ENCODE results near the gene CDH4. TPM values are rescaled to one million over a fixed set of nuclear protein-coding genes. Genes with fewer than 3 reads are reported as not detected.

Gene CDH4
- total RNA-seq, 1 donor from 2014 or later, result 3.2 TPM

- H3K36me3 Mint-ChIP-seq (ENCODE audit: low read depth, unreplicated experiment), result peaks cover 3% of the 10 kb centered on the region
- no peak overlapping the region for H3K27ac Mint-ChIP-seq (ENCODE audit: unreplicated experiment)
- H3K4me1 ChIP-seq (ENCODE audit: insufficient read depth, low read length), result peaks cover 15% of the 10 kb centered on the region
- H2AFZ ChIP-seq (ENCODE audit: low read depth, low read length), result no peak overlapping the region
- no peak for DNase-seq (ENCODE audit: low read depth)
- no peak overlapping the region for H3K4me3 ChIP-seq (ENCODE audit: insufficient read depth, low read depth, low read length)
- peaks cover 3% of the 10 kb centered on the region for H3K27me3 Mint-ChIP-seq (ENCODE audit: low read depth, unreplicated experiment)
- TF ChIP-seq CTCF (IDR thresholded peaks at IDR 0.05; ENCODE audit: insufficient read depth, low read depth, low read length) (no peak), EZH2 (IDR thresholded peaks at IDR 0.05; ENCODE audit: insufficient read depth, low read length) (no peak)
- H3K9me3 ChIP-seq (ENCODE audit: insufficient read depth, low read depth, low read length), result no peaks in the 10 kb centered on the region
- H3K4me3 Mint-ChIP-seq (ENCODE audit: unreplicated experiment), result no peak overlapping the region
- no peaks in the 10 kb centered on the region for H3K36me3 ChIP-seq (ENCODE audit: insufficient read depth, low read length)
- no peak overlapping the region for H3K9ac ChIP-seq (ENCODE audit: low read length)
- no peak for FAIRE-seq
- H3K27me3 ChIP-seq (ENCODE audit: insufficient read depth, low read length), result no peaks in the 10 kb centered on the region
- peaks cover 1% of the 10 kb centered on the region for H3K9me3 Mint-ChIP-seq (ENCODE audit: unreplicated experiment)
- no peak overlapping the region for H3K27ac ChIP-seq (ENCODE audit: low read depth, low read length)
- no peaks in the 10 kb centered on the region for H4K20me1 ChIP-seq (ENCODE audit: insufficient read depth, low read length)
- H3K4me2 ChIP-seq (ENCODE audit: low read length), result no peak overlapping the region
- H3K4me1 Mint-ChIP-seq (ENCODE audit: low read depth, unreplicated experiment), result peaks cover 6% of the 10 kb centered on the region
- H3K79me2 ChIP-seq (ENCODE audit: insufficient read depth, low read length), result no peaks in the 10 kb centered on the region
These were observed 677.5 kb downstream of the CDH4 start for GRCh38 chr20:61929561-61929960.

GRCh38 chr20:61929971-61930666 lies 678.1 kb downstream of the CDH4 start:
- Mint-ChIP-seq H3K36me3 (ENCODE audit: low read depth, unreplicated experiment) (peaks cover 5% of the 10 kb centered on the region), H3K27me3 (ENCODE audit: low read depth, unreplicated experiment) (peaks cover 7% of the 10 kb centered on the region)

More at GRCh38 chr20:61929971-61930666, 678.1 kb downstream of the CDH4 start:
- no peaks in the 10 kb centered on the region for H3K79me2 ChIP-seq (ENCODE audit: insufficient read depth, low read length)
- H4K20me1 ChIP-seq (ENCODE audit: insufficient read depth, low read length), result no peaks in the 10 kb centered on the region
- H3K27ac ChIP-seq (ENCODE audit: low read depth, low read length), result no peak overlapping the region
- DNase-seq (ENCODE audit: low read depth) (no peak), FAIRE-seq (no peak)
- H3K4me2 ChIP-seq (ENCODE audit: low read length), result no peak overlapping the region
- Mint-ChIP-seq H3K4me3 (ENCODE audit: unreplicated experiment) (no peak overlapping the region), H3K4me1 (ENCODE audit: low read depth, unreplicated experiment) (peaks cover 6% of the 10 kb centered on the region), H3K9me3 (ENCODE audit: unreplicated experiment) (peaks cover 1% of the 10 kb centered on the region), H3K27ac (ENCODE audit: unreplicated experiment) (no peak overlapping the region)
- no peaks in the 10 kb centered on the region for H3K36me3 ChIP-seq (ENCODE audit: insufficient read depth, low read length)
- TF ChIP-seq CTCF (IDR thresholded peaks at IDR 0.05; ENCODE audit: insufficient read depth, low read depth, low read length) (no peak), EZH2 (IDR thresholded peaks at IDR 0.05; ENCODE audit: insufficient read depth, low read length) (no peak)
- H3K4me1 ChIP-seq (ENCODE audit: insufficient read depth, low read length), result peaks cover 12% of the 10 kb centered on the region
- H3K27me3 ChIP-seq (ENCODE audit: insufficient read depth, low read length), result no peaks in the 10 kb centered on the region
- no peaks in the 10 kb centered on the region for H3K9me3 ChIP-seq (ENCODE audit: insufficient read depth, low read depth, low read length)
- H3K4me3 ChIP-seq (ENCODE audit: insufficient read depth, low read depth, low read length), result no peak overlapping the region
- H2AFZ ChIP-seq (ENCODE audit: low read depth, low read length), result no peak overlapping the region
- H3K9ac ChIP-seq (ENCODE audit: low read length), result no peak overlapping the region

Measured in astrocyte (in vitro differentiated cells and primary cell).